ENCODE results near the gene CD300H.
"Not testable (repeated sequence)": the region's sequence is repeated elsewhere in the genome, so short reads cannot be mapped to it uniquely, and the experiment has no call there.

The CD300H gene

DNA sequence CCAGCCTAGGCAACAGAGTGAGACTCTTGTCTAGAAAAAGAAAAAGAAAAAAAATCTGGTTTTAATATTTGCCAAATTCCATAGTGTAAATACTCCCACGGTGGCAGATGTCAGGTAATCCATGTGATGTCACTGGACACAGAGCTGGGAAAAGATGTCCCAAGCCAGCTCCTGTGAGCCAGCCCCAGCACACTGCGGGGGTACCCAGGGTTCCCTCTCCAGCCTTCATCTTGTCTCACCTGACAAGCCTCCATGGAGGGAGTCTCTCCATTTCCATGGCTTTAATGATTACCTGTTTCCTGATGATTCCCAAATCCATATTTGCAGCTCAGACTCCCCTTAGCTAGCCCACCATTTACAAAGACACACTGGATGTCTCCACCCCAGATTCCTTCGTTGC is 40.6 kb downstream of the CD300H start:
- no peak for DNase-seq (ENCODE audit: low spot score)

DNA sequence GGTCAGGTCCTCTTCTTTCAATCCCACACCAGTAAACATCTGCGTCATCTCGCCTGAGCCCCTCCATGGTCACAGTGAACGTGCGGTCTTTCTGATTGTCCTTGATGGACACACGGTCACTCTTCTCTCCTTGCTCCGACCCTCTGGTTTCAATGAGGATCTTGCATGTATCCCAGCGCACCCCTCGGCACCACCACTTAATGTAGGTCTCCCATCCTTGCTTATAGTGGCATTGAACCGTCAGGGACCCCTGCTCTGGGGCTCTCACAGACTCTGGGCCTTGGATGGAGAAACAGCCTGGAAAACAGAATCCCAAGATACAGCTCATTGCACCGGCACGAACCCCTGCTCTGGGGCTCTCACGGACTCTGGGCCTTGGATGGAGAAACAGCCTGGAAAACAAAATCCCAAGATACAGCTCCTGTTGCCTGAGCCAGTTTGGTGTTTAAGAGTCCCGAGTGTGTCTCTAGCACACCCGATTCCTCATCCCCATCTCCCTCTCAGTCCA is 41.5 kb downstream of the CD300H start:
- no peak for DNase-seq (ENCODE audit: low spot score)

DNA sequence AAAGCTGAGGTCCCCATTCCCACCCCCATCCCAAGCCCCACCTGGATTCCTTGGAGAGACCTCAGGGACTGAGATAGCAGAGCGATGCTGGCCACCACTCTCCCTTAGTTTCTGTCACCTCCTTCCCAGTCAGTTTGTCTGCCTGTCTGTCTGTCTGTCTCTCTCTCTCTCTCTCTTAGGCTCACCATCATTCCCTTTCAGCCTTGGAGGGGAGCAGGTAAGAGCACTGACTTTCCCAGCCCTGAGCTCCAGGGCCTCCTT is 41.9 kb downstream of the CD300H start:
- DNase-seq (ENCODE audit: low spot score) = no peak

DNA sequence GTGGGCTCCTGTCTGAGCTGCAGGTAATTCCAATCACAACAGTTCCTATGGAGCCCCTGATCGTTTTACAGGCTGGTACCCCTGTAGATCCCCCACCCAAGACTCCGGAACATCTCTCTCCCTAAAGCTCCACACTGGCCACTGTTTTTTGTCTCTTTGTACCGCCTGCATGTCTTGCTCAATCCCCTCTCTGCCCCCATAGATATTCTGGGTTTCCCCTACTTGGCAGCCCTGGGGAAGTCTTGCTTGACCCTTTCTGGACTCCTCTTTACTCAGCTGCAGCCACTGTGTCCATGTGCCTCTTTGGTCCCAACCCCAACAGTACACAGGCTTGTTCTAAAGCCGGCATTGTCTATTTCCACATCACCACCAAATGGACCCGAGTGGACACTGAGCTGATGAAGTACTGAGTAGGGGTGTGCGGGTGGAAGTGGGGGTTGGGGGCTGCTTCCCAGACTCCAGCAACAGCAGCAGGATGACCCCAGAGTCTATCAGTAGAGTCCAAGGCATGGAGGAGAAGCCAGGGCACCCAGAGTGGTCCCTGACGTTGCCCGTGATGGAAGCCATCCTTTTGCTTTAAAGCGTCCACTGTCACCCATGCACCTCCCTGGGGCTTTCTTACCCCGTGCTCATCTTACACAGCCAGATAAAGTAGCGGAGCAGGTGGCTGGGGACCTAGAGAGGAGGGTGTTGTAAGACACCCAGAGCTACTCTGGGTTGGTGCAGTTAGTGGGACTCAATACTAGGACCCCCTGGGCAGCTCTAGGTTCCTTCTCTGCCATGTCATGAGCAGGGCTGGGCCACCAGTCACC is 42.5 kb downstream of the CD300H start:
- DNase-seq (ENCODE audit: low spot score) = no peak

DNA sequence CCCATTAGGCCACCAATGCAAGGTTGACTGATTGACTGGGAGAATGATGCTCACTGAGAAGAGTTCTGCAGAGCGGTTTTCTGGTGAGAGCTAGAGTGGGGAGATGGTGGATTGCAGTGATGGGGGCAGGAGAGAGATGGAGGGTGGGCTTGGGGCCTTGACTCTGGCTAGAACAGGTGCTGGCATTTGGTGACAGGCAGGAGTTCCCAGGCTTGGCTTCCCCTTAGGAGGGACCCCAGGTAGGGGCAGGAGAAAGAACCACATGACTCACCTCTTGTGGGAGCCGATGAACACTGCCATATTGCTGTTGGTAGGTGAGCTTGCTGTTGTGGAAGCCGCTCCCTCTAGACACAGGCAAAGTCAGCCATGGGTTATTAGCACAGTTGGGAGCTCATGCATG is 44.0 kb downstream of the CD300H start:
- no peak for DNase-seq (ENCODE audit: low spot score)

DNA sequence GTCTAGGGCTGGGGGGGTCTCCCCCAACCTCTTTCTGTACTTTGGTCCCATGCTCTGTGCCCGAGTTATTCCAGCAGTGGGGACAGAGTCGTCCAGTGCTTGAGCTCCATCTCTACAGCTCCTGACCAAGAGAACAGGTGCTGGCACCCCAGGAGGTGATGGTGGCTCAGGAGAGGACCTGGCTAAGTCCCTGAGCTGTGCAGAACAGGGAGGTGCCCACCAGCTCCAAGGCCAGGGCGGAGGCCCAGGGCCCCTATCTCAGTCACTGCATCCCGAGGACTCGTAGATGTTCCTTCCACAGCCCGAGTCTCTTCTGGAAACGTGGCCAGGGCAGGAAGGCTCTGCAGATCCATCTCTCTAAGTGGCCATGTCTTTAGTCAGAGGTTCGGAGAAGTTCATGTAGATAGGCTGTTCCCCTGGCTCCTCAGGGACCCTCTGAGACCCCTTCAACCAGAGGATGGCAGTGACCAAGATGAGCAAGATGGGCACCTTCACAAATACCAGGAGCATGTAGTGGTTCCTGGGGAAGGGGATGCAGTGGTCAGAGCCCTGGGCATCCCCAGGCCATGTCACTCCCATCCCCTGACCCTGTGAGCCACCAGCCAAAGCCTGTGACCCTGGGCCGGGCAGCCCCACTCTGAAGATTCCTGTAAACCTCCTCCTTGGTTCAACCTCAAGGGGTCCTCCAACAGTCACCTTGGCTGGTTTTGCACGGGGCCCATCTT is 44.8 kb downstream of the CD300H start:
- no peak for DNase-seq (ENCODE audit: low spot score)

DNA sequence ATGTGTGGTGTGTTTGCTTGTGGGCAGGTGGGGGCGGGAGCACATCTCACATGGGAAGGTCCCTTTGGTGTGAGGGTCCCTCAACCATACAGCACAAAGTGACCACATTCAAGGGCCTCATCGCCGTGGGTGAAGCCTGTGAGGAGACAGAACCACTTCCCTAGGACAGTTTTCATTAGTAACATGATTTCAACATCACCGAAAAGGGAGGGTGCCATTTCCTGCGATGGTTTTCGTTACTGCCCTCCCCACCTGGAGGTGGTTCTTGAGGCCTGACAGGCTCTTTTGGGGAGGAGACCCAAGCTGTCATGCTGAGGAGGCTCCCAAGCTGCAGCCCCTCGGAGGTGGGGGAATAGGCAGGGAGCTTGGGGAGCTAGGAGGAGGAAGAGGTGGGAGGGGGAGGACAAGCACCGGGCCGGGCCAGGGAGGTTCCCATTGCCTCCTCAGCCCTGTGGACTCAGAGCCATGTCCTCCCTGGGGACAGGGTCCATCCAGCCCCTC is 45.6 kb downstream of the CD300H start:
- DNase-seq (ENCODE audit: low spot score) = no peak

DNA sequence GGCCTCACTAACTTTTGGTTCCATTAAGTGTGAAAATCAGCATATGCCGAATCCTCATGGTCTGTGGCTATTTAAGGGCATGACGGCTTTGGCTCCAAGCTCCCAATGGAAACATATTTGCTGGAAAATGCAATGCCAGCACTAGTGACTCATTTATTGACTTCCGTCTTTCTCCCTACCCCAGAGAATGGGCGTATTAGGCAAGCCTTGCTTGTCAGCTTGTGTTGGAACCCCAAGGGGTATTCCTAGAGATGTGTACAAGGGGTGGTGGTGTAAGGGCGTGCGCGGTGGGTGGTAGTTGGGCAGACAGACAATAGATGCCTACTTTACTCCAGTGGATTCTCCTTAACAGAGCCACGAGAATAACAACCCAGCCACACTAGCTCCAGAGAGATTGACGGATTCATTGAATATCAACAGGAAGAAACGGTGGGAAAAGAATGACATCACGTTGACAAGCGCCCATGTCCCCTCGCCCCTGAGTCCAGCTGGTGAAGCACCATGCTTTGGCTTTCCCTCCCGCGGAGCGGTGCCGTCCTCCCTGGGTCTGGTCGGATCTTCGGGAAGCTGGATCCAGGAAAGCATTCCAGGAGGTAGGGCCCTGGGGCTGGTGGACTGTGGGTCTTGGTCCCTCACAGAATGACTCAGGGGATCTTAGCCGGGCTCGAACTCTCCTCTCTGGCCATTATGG is 46.4 kb downstream of the CD300H start:
- DNase-seq (ENCODE audit: low spot score) = no peak

DNA sequence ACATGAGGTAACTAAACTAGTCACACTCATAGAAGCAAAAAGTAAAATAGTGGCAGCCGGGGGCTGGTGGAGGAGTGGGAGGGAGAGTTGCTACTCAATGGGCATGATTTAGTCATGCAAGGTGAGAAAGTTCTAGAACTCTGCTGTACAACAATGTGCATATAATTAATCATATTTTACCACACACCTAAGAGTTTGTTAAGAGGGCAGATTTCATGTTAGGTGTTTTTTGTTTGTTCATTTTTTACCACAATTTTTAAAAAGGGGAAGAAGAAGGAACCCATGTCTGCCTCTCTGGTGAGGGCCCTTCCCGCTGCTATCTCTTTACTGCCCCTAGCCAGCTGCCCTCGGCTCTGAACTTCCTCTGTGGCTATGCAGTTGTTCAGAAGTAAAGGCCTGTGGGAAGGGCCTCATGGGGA is 47.3 kb downstream of the CD300H start:
- DNase-seq (ENCODE audit: low spot score) = no peak

DNA sequence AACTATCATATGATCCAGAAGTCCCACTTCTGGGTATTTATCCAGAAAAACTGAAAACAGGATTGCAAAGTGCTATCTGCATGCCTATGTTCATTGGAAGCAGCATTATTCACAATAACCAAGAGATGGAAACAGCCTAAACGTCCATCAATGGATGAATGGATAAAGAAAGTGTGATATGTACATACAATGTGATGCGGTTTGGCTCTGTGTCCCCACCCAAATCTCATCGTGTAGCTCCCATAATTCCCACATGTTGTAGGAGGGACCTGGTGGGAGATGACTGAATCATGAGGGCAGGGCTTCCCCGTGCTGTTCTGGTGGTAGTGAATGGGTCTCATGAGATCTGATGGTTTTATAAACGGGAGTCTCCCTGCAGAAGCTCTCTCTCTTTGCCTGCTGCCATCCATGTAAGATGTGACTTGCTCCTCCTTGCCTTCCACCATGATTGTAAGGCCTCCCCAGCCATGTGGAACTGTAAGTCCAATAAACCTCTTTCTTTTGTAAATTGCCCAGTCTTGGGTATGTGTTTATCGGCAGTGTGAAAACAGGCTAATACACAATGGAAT is 48.8 kb downstream of the CD300H start:
- not testable (repeated sequence) for DNase-seq (ENCODE audit: low spot score)

DNA sequence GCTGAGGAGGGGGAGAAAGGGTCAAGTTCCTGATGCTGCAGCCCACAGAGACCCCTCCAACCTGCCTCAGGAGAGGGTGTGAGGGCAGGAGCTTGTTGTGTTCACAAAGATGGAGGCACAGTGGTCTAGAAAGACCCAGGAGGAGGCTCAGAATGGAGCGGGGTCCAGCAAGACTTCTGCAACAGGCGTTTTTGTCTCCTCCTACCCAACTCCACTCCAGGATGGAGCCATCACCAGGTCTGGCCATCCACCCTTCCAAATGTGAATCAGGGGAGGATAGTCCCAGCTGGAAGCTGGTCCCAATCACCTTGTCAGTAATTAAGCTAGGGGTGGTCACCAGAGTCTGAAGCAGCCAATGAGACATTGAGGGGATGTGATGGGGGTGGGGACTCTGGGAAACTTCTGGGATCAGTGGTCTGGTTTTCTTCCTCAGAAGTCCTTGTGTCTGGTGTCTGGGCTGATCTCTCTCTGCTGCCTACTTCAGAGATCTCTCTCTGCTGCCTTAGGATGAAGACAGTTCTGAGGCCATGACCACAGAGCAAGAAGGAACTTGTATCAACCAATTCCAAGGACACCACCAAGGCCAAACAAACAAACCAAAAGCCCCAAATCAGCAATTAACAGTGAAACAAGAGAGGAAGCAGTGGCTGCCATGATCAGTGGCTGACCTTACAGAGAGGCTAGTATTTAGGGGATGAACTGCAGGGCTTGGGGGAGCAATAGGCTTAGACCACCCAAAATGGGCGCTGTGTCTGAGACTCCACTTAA is 50.6 kb downstream of the CD300H start:
- no peak for DNase-seq (ENCODE audit: low spot score)

DNA sequence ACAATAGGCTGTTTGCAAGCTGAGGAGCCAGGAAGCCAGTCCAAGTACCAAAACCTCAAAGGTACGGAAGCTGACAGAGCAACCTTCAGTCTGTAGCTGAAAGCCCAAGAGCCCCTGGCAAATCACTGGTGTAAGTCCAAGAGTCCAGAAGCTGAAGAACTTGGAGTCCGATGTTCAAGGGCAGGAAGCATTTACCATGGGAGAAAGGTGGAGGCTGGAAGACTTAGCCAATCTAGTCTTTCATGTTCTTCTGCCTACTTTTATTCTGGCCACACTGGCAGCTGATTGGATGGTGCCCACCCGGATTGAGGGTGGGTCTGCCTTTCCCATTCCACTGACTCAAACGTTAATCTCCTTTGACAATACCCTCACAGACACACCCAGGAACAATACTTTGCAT is 51.4 kb downstream of the CD300H start:
- DNase-seq (ENCODE audit: low spot score) = no peak

DNA sequence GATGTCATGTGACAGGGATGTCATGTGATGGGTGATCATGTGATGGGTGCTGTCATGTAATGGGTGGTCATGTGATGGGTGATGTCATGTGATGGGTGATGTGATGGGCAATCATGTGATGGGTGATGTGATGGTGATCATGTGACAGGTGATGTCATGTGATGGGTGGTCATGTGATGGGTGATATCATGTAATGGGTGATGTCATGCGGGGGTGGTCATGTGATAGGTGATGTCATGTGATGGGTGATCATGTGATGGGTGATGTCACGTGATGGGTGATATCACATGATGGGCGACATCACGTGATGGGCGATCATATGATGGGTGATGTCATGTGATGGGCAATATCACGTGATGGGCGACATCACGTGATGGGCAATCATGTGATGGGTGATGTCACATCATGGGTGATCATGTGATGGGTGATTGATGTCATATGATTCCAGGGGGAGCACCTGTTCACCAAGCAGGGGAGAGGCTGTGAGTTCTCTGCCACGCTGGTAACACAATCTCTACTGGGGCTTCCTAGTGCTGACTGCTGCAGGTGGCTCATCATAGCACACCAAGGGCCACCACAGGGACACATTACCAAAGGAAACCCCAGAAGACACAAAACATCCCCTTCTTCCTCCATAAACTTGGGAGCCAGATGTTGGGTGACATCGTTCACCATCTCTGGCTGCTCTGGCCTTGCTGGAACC is 52.5 kb downstream of the CD300H start:
- no peak for DNase-seq (ENCODE audit: low spot score)

DNA sequence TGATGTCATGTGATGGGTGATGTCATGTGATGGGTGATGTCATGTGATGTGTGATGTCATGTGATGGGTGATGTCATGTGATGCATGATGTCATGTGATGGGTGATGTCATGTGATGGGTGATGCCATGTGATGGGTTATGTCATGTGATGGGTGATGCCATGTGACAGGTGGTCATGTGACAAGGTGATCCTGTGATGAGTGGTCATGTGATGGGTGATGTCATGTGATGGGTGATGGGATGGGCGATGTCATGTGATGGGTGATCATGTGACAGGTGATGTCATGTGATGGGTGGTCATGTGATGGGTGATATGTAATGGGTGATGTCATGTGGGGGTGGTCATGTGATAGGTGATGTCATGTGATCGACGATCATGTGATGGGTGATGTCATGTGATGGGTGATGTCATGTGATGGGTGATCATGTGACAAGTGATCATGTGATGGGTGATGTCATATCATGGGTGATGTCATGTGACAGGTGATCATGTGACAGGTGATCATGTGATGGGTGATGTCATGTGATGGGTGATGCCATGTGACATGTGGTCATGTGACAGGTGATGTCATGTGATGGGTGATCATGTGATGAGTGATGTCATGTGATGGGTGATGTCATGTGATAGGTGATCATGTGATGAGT is 53.2 kb downstream of the CD300H start:
- DNase-seq (ENCODE audit: low spot score) = no peak

DNA sequence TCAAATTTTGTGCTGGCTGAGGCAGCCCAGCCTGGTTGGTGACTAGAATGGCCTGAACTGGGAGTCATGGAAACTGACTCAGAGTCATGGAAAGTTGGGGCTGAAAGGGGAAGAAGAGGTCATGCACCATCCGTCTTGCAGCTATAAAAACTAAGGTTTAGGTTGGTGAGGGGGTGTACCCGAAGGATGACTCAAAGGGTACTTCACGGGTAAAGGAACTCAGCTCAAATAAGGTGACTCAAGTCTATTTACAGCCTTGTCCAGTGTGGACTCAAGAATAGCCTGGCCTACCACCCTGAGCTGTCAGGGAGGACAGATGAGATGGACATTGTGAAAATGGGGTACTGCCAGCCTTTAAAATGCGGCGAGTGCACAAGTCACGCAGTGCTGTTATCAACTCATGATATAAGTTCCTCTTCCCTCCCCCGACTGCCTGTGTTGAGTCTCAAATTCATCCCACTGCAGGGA is 54.7 kb downstream of the CD300H start:
- DNase-seq (ENCODE audit: low spot score) = no peak

DNA sequence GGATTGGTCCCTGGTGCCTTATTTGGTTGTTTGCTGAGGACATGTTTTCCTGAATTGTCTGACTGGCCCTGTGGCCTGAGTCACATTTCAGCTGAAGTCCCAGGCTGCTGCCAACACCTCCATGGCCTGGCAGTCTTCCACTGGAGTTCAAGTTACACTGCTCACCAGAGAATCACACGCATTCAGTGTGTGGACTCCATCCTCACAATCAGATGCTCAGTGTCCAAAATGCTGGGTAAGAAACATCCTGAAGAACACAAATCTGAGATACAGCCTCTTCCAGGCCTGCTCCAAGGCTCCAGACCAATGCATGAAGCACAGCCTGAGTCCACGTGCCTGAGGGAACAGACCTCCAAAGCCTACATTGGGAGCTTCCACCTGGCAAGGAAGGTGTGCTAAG is 55.3 kb downstream of the CD300H start:
- DNase-seq (ENCODE audit: low spot score) = no peak

Measured in CD4-positive, alpha-beta T cell treated with Interleukin-2 at 100 ng/mL for 4 hours (primary cell).